HepG2 (cell line): Measurements from ENCODE around the gene NNAT. TPM values are rescaled to one million over a fixed set of nuclear protein-coding genes. Genes with fewer than 3 reads are reported as not detected.

ENCODE experiments used
- ARNT ChIP-seq: fragments of 450-650 bp; IDR thresholded peaks from 2 replicates; pipeline ENCODE4 v1.6.1; 2017
- CCAR2 ChIP-seq: fragments of 200-400 bp; formaldehyde crosslinking; optimal IDR thresholded peaks from 2 replicates; pipeline ENCODE3; 2018; ENCODE audit warnings: low read depth, mild to moderate bottlenecking, low read length, moderate library complexity
- HHEX ChIP-seq: IDR thresholded peaks from 2 replicates; pipeline ENCODE4 v1.6.1; 2016; ENCODE audit warnings: control low read depth
- NR2F1 ChIP-seq, 2 experiments: fragments of 450-650 bp in 1 of 2; formaldehyde crosslinking in 1 of 2; IDR thresholded peaks; 2 replicates each; pipeline versions ENCODE4 v1.5.0 to v1.6.1; 2016 to 2020; ENCODE audit warnings: mild to moderate bottlenecking in 1 of 2, missing compliant biosample characterization in 1 of 2, missing genetic modification reagents in 1 of 2, moderate library complexity in 1 of 2
- RXRA ChIP-seq: sonication (generic); formaldehyde crosslinking; IDR thresholded peaks from 2 replicates; pipeline ENCODE4 v1.5.1; 2020; ENCODE audit warnings: missing genetic modification reagents
- TARDBP ChIP-seq: sonication (generic); formaldehyde crosslinking; IDR thresholded peaks from 2 replicates; pipeline ENCODE4 v1.8.0; 2022; ENCODE audit warnings: mild to moderate bottlenecking, missing genetic modification reagents
- TRIM24 ChIP-seq: sonication (generic); formaldehyde crosslinking; IDR thresholded peaks from 2 replicates; pipeline ENCODE4 v1.8.0; 2022; ENCODE audit warnings: mild to moderate bottlenecking, missing genetic modification reagents
- ZFP1 ChIP-seq: IDR thresholded peaks from 2 replicates; pipeline ENCODE4 v1.6.1; 2016
- ZNF12 ChIP-seq: sonication (generic); formaldehyde crosslinking; IDR thresholded peaks from 2 replicates; pipeline ENCODE4 v1.5.0; 2020; ENCODE audit warnings: missing genetic modification reagents
- ZNF558 ChIP-seq: sonication (generic); formaldehyde crosslinking; IDR thresholded peaks from 2 replicates; pipeline ENCODE4 v1.9.0; 2022; ENCODE audit warnings: mild to moderate bottlenecking, missing genetic modification reagents, borderline replicate concordance
- polyA plus RNA-seq, 8 experiments: library from polyadenylated mRNA; depleted of rRNA in 3 of 8; stranded (reverse) in 7 of 8; unstranded in 1 of 8; fragments of >200 nt; fragmentation: Illumina TruSeq in 4 of 8; extraction: Trizol in 4 of 8; gene quantifications; 2 replicates each; pipeline versions ENCODE4 v1.2.1 to v1.2.3, GENCODE V29; 2011 to 2016; ENCODE audit warnings: low read depth in 4 of 8, missing spikeins in 1 of 8, mixed read lengths in 1 of 8; ENCODE audit not compliant: insufficient read depth in 1 of 8
- total RNA-seq, 5 experiments: library from RNA; depleted of rRNA; stranded (reverse); fragments of >200 nt; fragmentation: Illumina TruSeq; extraction: Trizol; gene quantifications; 2 replicates each; pipeline ENCODE4 v1.2.3, GENCODE V29; 2016; ENCODE audit warnings: low read depth in 1 of 5
- TF ChIP-seq, protein P1 (sequence below): IDR thresholded peaks from 2 replicates; pipeline ENCODE4 v1.6.1; 2012; ENCODE audit warnings: low read depth, low read length, improper control_type of control experiment
- TF ChIP-seq, protein P2 (sequence below): sonication (generic); formaldehyde crosslinking; IDR thresholded peaks from 2 replicates; pipeline ENCODE4 v1.8.0; 2022; ENCODE audit warnings: missing genetic modification reagents, mild to moderate bottlenecking, borderline replicate concordance
- TF ChIP-seq, protein P3 (sequence below): IDR thresholded peaks from 2 replicates; pipeline ENCODE4 v1.6.1; 2018; ENCODE audit warnings: missing genetic modification reagents, mild to moderate bottlenecking, missing compliant biosample characterization
- TF ChIP-seq, protein P4 (sequence below): sonication (generic); formaldehyde crosslinking; IDR thresholded peaks from 2 replicates; pipeline ENCODE4 v1.5.1; 2020; ENCODE audit warnings: missing genetic modification reagents, mild to moderate bottlenecking, borderline replicate concordance
- TF ChIP-seq, protein P5 (sequence below), 2 experiments: sonication (generic) in 1 of 2; formaldehyde crosslinking in 1 of 2; IDR thresholded peaks; 2 replicates each; pipeline versions ENCODE4 v1.6.1 to v1.9.0; 2014 to 2022; ENCODE audit warnings: antibody characterized with exemption in 1 of 2, borderline replicate concordance in 1 of 2, inconsistent platforms in 1 of 2, low read depth in 1 of 2, missing genetic modification reagents in 1 of 2

Gene NNAT
- total and polyA plus RNA-seq, 2 of the 13 experiments (the other 11 are each of a cell fraction or from before 2014, with no cell fraction given): not detected

DNA sequence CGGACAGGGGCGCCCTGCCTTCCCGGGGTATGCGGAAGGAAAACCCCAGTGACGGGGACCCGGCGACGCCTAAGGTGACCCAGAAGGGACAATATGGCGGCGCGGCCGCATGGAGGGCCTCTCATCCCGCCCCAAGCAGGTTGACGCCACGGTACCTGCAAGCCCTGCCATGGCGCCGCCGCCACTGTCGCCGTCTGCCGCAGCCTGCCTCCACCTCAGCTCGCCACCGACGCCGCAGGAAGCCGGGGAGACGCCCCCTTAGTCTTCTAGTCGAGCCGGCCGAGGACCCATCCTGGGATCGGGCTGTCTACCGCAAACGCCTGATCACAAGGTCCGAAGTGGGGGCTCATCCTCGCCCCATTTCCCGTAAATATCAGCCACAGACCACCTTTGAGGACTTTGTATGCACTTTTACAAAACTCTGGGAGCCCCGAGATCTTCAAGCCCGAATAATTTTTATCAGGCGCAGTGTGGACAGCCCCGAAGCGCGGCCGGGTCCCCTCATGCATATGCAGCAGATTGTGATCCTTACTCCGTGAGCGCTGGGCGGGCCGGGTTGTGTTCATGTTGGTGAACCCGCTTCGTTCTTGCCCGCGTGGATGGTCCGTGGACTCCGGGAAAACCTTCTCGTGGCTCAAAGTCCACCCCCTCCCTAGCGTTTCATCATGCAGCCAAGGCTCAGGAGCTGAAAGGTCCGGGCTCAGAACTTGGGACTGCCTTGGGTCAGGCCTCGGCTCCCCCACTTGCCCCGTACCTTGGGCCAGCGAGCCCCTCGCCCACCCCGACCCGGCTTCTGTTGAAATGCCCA, 6.8 kb downstream of the NNAT start, which contains the start of gene BLCAP (continued):
- TF ChIP-seq, protein P1, sequence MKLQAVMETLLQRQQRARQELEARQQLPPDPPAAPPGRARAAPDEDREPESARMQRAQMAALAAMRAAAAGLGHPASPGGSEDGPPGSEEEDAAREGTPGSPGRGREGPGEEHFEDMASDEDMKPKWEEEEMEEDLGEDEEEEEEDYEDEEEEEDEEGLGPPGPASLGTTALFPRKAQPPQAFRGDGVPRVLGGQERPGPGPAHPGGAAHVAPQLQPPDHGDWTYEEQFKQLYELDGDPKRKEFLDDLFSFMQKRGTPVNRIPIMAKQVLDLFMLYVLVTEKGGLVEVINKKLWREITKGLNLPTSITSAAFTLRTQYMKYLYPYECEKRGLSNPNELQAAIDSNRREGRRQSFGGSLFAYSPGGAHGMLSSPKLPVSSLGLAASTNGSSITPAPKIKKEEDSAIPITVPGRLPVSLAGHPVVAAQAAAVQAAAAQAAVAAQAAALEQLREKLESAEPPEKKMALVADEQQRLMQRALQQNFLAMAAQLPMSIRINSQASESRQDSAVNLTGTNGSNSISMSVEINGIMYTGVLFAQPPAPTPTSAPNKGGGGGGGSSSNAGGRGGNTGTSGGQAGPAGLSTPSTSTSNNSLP: peak; percentile 68; the same call in 1 of the 2 replicates
- TF ChIP-seq, protein P2, sequence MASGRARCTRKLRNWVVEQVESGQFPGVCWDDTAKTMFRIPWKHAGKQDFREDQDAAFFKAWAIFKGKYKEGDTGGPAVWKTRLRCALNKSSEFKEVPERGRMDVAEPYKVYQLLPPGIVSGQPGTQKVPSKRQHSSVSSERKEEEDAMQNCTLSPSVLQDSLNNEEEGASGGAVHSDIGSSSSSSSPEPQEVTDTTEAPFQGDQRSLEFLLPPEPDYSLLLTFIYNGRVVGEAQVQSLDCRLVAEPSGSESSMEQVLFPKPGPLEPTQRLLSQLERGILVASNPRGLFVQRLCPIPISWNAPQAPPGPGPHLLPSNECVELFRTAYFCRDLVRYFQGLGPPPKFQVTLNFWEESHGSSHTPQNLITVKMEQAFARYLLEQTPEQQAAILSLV (CRISPR knock-in tag): peak; percentile 58; the same call in 1 of the 2 replicates
- TF ChIP-seq, protein P3, sequence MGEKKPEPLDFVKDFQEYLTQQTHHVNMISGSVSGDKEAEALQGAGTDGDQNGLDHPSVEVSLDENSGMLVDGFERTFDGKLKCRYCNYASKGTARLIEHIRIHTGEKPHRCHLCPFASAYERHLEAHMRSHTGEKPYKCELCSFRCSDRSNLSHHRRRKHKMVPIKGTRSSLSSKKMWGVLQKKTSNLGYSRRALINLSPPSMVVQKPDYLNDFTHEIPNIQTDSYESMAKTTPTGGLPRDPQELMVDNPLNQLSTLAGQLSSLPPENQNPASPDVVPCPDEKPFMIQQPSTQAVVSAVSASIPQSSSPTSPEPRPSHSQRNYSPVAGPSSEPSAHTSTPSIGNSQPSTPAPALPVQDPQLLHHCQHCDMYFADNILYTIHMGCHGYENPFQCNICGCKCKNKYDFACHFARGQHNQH (CRISPR knock-in tag): peak; percentile 94
- TF ChIP-seq HHEX (no peak), TRIM24 (CRISPR knock-in tag) (no peak), CCAR2 (no peak), ZNF12 (peak; percentile 82), ZNF558 (CRISPR knock-in tag) (peak; percentile 86; the same call in 1 of the 2 replicates), RXRA (CRISPR knock-in tag) (peak; percentile 52), ARNT (no peak), NR2F1 (CRISPR knock-in tag; IDR thresholded peaks at IDR 0.05) (peak; percentile 8 to 35; a peak in 3 of 4 replicates), TARDBP (CRISPR knock-in tag) (no peak), ZFP1 (CRISPR knock-in tag) (no peak)
- TF ChIP-seq, protein P4, sequence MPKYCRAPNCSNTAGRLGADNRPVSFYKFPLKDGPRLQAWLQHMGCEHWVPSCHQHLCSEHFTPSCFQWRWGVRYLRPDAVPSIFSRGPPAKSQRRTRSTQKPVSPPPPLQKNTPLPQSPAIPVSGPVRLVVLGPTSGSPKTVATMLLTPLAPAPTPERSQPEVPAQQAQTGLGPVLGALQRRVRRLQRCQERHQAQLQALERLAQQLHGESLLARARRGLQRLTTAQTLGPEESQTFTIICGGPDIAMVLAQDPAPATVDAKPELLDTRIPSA (CRISPR knock-in tag): peak; percentile 13; the same call in 1 of the 2 replicates
- TF ChIP-seq, protein P5, sequence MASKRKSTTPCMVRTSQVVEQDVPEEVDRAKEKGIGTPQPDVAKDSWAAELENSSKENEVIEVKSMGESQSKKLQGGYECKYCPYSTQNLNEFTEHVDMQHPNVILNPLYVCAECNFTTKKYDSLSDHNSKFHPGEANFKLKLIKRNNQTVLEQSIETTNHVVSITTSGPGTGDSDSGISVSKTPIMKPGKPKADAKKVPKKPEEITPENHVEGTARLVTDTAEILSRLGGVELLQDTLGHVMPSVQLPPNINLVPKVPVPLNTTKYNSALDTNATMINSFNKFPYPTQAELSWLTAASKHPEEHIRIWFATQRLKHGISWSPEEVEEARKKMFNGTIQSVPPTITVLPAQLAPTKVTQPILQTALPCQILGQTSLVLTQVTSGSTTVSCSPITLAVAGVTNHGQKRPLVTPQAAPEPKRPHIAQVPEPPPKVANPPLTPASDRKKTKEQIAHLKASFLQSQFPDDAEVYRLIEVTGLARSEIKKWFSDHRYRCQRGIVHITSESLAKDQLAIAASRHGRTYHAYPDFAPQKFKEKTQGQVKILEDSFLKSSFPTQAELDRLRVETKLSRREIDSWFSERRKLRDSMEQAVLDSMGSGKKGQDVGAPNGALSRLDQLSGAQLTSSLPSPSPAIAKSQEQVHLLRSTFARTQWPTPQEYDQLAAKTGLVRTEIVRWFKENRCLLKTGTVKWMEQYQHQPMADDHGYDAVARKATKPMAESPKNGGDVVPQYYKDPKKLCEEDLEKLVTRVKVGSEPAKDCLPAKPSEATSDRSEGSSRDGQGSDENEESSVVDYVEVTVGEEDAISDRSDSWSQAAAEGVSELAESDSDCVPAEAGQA (IDR thresholded peaks at IDR 0.05; ENCODE audit: low read depth): peak; percentile 26; the same call in 1 of the 2 replicates
- TF ChIP-seq, protein P5 (CRISPR knock-in tag; IDR thresholded peaks at IDR 0.05; ENCODE audit: borderline replicate concordance): no peak
